Measurements from ENCODE around the gene PMFBP1.

- TF ChIP-seq CTCF (IDR thresholded peaks at IDR 0.05) (no peak), POLR2A (IDR thresholded peaks at IDR 0.05) (no peak)
Measured at GRCh38 chr16:72206299-72206698, 34.3 kb upstream of the PMFBP1 start.

Measured in adrenal gland (tissue), 5 donors.